Measurements from ENCODE around the gene SLC39A7.
"Not testable (repeated sequence)": the region's sequence is repeated elsewhere in the genome, so short reads cannot be mapped to it uniquely, and the experiment has no call there.

DNA sequence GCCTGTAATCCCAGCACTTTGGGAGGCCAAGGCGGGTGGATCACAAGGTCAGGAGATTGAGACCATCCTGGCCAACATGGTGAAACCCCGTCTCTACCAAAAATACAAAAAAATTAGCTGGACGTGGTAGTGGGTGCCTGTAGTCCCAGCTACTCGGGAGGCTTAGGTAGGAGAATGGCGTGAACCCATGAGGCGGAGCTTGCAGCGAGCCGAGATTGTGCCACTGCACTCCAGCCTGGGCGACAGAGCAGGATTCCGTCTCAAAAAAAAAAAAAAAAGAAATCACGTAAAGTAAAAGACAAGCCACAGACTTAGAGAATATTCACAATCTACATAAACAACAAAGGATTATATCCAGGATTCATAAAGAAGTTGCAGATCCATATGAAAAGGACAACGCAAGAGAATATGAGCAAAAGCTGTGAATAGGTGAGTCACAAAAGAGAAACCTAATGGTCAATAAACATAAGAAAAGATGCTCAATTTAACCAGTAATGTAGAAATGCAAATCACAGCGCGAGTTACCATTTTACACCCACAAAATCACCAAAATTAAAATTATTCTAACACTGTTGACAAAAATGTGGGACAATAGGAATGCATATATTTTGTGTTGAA lies 25.9 kb downstream of the SLC39A7 start:
- TF ChIP-seq, protein P1, sequence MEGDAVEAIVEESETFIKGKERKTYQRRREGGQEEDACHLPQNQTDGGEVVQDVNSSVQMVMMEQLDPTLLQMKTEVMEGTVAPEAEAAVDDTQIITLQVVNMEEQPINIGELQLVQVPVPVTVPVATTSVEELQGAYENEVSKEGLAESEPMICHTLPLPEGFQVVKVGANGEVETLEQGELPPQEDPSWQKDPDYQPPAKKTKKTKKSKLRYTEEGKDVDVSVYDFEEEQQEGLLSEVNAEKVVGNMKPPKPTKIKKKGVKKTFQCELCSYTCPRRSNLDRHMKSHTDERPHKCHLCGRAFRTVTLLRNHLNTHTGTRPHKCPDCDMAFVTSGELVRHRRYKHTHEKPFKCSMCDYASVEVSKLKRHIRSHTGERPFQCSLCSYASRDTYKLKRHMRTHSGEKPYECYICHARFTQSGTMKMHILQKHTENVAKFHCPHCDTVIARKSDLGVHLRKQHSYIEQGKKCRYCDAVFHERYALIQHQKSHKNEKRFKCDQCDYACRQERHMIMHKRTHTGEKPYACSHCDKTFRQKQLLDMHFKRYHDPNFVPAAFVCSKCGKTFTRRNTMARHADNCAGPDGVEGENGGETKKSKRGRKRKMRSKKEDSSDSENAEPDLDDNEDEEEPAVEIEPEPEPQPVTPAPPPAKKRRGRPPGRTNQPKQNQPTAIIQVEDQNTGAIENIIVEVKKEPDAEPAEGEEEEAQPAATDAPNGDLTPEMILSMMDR (IDR thresholded peaks at IDR 0.05), result not testable (repeated sequence)
- not testable (repeated sequence) for TF ChIP-seq EP300 (IDR thresholded peaks at IDR 0.05)

Data from stomach (tissue), 4 donors.